22Rv1 (cell line): ENCODE results near the gene FBXO31.

Experiments
- H3K27ac ChIP-seq: fragments of 450-650 bp; 2 replicates; pipeline ENCODE4 v1.5.1; 2017
- CTCF ChIP-seq: fragments of 450-650 bp; IDR thresholded peaks from 2 replicates; pipeline ENCODE4 v1.5.1; 2017; ENCODE audit warnings: mild to moderate bottlenecking
- ZFX ChIP-seq: fragments of 450-650 bp; IDR thresholded peaks from 2 replicates; pipeline ENCODE4 v1.6.1; 2017; ENCODE audit warnings: antibody characterized with exemption, borderline replicate concordance

The FBXO31 gene

DNA sequence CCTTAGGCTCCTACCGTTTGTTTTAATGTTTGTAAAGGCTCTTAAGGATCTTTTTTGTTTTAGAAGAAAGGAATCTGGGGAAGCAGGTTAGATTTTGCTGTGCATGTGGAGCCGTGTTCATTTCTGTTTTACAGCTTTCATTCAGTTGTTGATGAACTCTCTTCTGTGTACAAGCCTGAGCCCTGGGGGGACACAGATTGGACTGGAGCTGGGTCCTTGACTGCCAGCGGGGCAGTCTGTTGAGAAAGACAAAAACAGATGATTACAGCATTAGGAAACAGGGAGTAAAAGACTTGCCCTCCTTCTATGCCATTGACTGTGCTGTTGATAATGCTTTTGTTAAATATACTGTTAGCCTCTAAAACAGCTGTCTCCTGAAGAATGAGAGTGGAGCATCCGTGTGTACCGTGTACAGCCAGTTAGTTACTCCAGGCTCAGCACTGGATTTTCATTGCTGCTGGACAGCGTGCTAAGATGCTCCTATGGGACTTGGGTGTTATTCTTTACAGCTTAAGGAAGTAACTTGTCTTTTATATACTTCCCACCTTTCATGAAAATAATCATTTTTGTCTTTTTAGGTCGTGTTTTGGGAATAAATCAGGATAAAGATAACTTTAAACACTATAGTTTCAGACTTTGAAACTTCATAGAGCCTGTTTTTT lies 11.7 kb upstream of the FBXO31 start:
- no peak overlapping the region for H3K27ac ChIP-seq
- TF ChIP-seq ZFX (no peak), CTCF (no peak)

GRCh38 chr16:87393680-87394055 lies 10.1 kb upstream of the FBXO31 start:
- TF ChIP-seq ZFX: no peak
- no peak for TF ChIP-seq CTCF
- H3K27ac ChIP-seq: 0 out of 2 replicates have a peak overlapping the region, but pooled peaks have one; percentile 77

DNA sequence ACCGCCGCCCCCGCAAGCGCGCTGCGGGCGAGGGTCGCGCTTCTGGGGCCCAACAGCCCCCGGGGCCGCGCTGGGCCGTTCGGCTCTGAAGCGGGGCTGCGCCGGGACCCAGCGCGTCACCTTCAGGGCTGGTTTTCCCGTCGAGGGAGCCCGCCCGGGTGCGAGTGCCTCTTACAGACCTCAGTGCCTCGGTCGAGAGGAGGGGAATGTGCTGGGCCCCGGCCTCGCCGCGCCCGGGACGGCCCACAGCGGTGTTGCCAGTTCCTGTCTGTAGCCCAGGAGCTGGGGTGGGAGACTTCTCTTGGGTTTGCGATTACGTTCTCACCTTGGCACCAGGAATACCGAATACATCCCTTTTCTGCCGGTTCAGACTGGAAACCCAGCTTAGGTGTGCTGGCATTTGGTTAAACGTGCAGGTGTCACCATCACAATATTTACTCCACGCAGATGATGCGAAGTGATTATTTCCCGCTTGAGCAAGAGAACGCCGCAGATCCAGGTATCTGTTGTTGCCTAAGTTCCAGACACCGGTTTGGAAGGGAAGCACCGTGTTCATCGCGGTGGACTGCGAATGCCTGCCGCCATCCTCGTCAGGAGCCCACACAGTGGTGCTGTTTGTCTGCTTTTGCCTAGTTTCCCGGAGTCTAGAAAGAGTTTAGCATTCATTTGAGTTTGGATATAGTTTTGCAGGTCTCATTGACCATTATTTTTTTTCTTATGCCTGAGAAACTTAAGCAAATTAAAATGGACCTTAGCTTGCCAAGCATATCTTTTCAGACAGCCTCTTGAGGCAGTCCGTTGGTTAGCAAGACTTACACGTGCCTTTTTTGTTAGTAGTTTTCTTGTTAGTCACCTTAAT lies 9.5 kb upstream of the FBXO31 start:
- TF ChIP-seq ZFX (no peak), CTCF (0 out of 2 replicates have a peak, but pooled peaks have one; percentile 7)
- H3K27ac ChIP-seq: peak overlapping the region; percentile 77

DNA sequence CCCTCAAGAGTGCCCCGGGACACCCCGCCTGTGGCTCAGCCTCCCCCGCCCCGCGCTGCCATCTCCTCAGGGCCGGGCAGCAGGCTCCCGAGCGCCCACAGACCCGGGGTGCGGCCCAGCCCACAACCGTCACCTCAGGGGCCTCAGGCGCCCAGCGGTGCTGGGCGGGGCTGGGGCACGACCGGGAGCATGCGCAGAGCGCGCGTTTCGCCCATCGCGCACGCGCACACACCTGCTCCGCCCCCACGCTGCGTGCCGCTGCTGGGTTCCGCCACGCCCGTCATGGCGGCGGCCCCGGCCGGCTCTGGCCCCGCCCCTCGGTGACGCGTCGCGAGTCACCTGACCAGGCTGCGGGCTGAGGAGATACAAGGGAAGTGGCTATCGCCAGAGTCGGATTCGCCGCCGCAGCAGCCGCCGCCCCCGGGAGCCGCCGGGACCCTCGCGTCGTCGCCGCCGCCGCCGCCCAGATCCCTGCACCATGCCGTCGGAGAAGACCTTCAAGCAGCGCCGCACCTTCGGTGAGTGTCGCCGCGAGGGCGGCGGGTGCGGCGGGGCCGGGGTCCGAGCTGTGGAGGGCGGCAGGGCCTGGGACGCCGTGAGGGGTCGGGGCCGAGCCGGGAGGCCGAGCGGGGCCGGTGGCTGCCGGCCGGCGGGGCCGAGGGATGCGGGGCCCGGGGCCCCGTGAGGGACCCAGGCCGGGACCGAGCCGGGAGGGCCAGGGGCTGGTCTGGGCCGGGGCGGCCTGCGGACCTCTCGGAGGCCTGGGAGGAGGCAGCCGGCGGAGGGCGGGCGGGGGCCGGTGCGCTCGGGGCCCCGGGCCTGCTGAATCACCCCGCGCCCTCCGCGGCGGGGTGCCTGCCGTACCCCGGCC lies 8.6 kb upstream of the FBXO31 start, which contains the start of gene MAP1LC3B:
MAP1LC3B (plus strand) TSS at position 387 of the 871 bp plus-strand sequence; CDS start at position 479, 92 bp downstream.
- TF ChIP-seq ZFX (no peak), CTCF (no peak)
- H3K27ac ChIP-seq: peak within 1 kb of the TSS; percentile 77

DNA sequence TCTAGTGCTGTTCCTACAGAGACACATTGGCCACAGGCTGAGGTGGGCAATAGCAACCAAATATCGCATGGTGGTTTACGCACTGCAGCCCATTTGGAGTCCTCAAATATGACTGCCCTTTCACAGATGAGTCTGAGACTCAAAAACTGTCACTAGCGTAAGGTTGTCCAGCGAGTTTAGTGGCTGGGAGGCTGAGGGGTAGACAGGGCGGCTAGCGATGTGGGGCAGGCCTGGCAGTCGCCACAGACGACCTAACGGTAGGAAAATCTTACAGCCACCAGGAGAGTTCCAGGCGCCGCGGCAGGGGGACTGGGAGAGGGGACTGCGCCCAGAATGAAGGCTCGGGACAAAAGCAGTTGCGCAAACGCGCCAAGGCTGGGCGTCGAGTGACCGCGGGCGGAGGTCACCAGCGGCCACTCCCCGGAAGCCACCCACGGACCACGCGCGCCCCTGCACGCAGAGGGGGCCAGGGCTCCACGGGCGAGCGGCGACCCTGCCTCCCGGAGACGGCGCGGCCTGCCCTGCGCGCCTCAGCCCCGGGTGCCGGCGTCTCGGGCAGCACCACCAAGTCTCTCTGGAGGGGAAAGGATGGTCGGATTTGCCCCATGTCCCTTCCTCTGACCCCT lies 7.9 kb upstream of the FBXO31 start:
- TF ChIP-seq ZFX (no peak), CTCF (no peak)
- peak overlapping the region; percentile 77 for H3K27ac ChIP-seq

DNA sequence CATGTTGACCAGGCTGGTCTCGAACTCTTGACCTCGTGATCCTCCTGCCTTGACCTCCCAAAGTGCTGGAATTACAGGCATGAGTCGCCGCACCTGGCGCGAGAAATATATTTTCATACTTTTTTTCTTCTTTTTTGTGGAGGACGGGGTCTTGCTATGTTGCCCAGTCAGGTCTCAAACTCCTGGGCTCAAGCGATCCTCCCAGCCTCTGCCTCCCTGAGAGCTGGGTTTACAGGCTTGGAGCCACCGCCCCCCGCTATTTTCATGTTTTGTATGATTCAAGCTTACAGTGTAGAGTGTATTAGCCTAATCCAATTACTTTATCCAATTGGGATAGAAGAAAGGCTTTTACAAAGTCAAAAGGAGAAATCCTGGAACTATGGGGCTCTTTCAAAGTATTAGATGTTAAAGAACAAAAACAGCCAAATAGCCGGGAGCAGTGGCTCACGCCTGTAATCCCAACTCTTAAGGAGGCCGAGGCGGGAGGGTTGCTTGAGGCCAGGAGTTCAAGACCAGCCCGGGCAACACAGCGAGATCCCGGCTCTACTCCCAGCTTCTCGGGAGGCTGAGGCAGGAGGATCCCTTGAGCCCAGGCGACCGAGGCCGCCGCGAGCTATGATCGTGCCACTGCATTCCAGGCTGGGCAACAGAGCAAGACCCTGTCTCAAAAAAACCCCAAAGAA lies 7.2 kb upstream of the FBXO31 start:
- peak overlapping the region; percentile 93 for H3K27ac ChIP-seq

DNA sequence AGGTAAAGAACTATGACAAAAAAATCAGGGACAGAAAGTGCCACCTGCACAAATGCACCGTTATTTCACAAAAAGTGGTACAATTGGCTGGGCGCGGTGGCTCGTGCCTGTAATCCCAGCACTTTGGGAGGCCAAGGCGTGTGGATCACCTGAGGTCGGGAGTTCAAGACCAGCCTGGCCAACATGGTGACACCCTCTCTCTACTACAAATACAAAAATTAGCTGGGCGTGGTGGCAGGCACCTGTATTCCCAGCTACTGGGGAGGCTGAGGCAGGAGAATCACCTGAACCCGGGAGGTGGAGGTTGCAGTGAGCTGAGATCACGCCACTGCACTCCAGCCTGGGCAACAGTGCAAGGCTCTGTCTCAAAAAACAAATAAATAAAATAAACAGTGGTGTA lies 6.3 kb upstream of the FBXO31 start:
- H3K27ac ChIP-seq: peak overlapping the region; percentile 93

More for the DNA sequence above, 7.2 kb upstream of the FBXO31 start:
- TF ChIP-seq CTCF: no peak
- no peak for TF ChIP-seq ZFX
